HG03103 (cell line): ENCODE measurements around the gene CAMTA1.
A peak's percentile ranks its signal among the peaks of the same experiment; 100 is the strongest.
"Not testable (repeated sequence)": the region's sequence is repeated elsewhere in the genome, so short reads cannot be mapped to it uniquely, and the experiment has no call there.

Experiments
- ATAC-seq: cut with Tn5 transposase; IDR thresholded peaks from one replicate; pipeline ENCODE4 v1.9.1; 2021; ENCODE audit warnings: low read depth; ENCODE audit not compliant: unreplicated experiment

The CAMTA1 gene

GRCh38 chr1:7703321-7704213, 918.3 kb downstream of the CAMTA1 start:
- ATAC-seq = no peak

- peak; percentile 93 for ATAC-seq
Observed at GRCh38 chr1:7704214-7705047, 919.2 kb downstream of the CAMTA1 start.

- ATAC-seq = no peak
Observed at GRCh38 chr1:7705048-7705907, 920.0 kb downstream of the CAMTA1 start.

GRCh38 chr1:7705908-7706216, 920.6 kb downstream of the CAMTA1 start:
- ATAC-seq = no peak

- no peak for ATAC-seq
Observed at GRCh38 chr1:7707527-7707926, 922.3 kb downstream of the CAMTA1 start.

- not testable (repeated sequence) for ATAC-seq
Observed at GRCh38 chr1:7708065-7708464, 922.8 kb downstream of the CAMTA1 start.

- ATAC-seq = no peak
Observed at GRCh38 chr1:7710859-7711258, 925.6 kb downstream of the CAMTA1 start.

GRCh38 chr1:7712731-7713323, 927.6 kb downstream of the CAMTA1 start:
- ATAC-seq = no peak

GRCh38 chr1:7716506-7716905, 931.3 kb downstream of the CAMTA1 start:
- no peak for ATAC-seq

- no peak for ATAC-seq
Observed at GRCh38 chr1:7717748-7718368, 932.6 kb downstream of the CAMTA1 start.

GRCh38 chr1:7719468-7720094, 934.3 kb downstream of the CAMTA1 start:
- ATAC-seq = no peak

GRCh38 chr1:7721940-7722669, 936.9 kb downstream of the CAMTA1 start:
- ATAC-seq = no peak

GRCh38 chr1:7722670-7723012, 937.4 kb downstream of the CAMTA1 start:
- ATAC-seq = no peak

GRCh38 chr1:7726623-7727022, 941.4 kb downstream of the CAMTA1 start:
- no peak for ATAC-seq

- no peak for ATAC-seq
Observed at GRCh38 chr1:7727809-7728471, 942.7 kb downstream of the CAMTA1 start.

- ATAC-seq = no peak
Observed at GRCh38 chr1:7729761-7730160, 944.5 kb downstream of the CAMTA1 start.

GRCh38 chr1:7732331-7732730, 947.1 kb downstream of the CAMTA1 start:
- no peak for ATAC-seq

- no peak for ATAC-seq
Observed at GRCh38 chr1:7733276-7733675, 948.0 kb downstream of the CAMTA1 start.
